HG03442 (cell line): ENCODE data around the gene FLNC.

Experiments
- ATAC-seq: cut with Tn5 transposase; IDR thresholded peaks from one replicate; pipeline ENCODE4 v1.9.1; 2021; ENCODE audit warnings: mild to moderate bottlenecking, moderate library complexity; ENCODE audit not compliant: unreplicated experiment

The FLNC gene

GRCh38 chr7:128842674-128843641 lies 12.8 kb downstream of the FLNC start:
- ATAC-seq: no peak

- no peak for ATAC-seq
These were observed 13.9 kb downstream of the FLNC start for GRCh38 chr7:128843938-128844621.

- no peak for ATAC-seq
These were observed 14.6 kb downstream of the FLNC start for GRCh38 chr7:128844777-128845311.

GRCh38 chr7:128845475-128845874 lies 15.3 kb downstream of the FLNC start:
- no peak for ATAC-seq

GRCh38 chr7:128845987-128846386 lies 15.8 kb downstream of the FLNC start:
- no peak for ATAC-seq

- no peak for ATAC-seq
These were observed 16.7 kb downstream of the FLNC start for GRCh38 chr7:128846781-128847444.

- no peak for ATAC-seq
These were observed 17.6 kb downstream of the FLNC start for GRCh38 chr7:128847721-128848211.

GRCh38 chr7:128848289-128849155 lies 18.3 kb downstream of the FLNC start:
- ATAC-seq: no peak

- ATAC-seq: no peak
These were observed 18.9 kb downstream of the FLNC start for GRCh38 chr7:128849156-128849515.

GRCh38 chr7:128849804-128850490 lies 19.7 kb downstream of the FLNC start:
- no peak for ATAC-seq

- ATAC-seq: no peak
These were observed 22.5 kb downstream of the FLNC start for GRCh38 chr7:128852537-128853254.

GRCh38 chr7:128853799-128854198 lies 23.6 kb downstream of the FLNC start:
- ATAC-seq: no peak

GRCh38 chr7:128854396-128854795 lies 24.2 kb downstream of the FLNC start:
- ATAC-seq: no peak

- ATAC-seq: no peak
These were observed 25.4 kb downstream of the FLNC start for GRCh38 chr7:128855559-128855958.

GRCh38 chr7:128856001-128856718 lies 26.0 kb downstream of the FLNC start:
- no peak for ATAC-seq

GRCh38 chr7:128858380-128859231 lies 28.4 kb downstream of the FLNC start:
- no peak for ATAC-seq
